HFFc6 (cell line): ENCODE results near the gene PITPNM1. TPM values are rescaled to one million over a fixed set of nuclear protein-coding genes. Genes with fewer than 3 reads are reported as not detected.
A peak's percentile ranks its signal among the peaks of the same experiment; 100 is the strongest.
"Not testable (repeated sequence)": the region's sequence is repeated elsewhere in the genome, so short reads cannot be mapped to it uniquely, and the experiment has no call there.

Experiments used
- DNase-seq: peaks from one replicate; pipeline ENCODE4 v3.0.0-alpha.2; 2018
- H3K27ac Mint-ChIP-seq: 2 replicates; pipeline ENCODE4 v1.8.0; 2020; ENCODE audit warnings: mild to moderate bottlenecking, mixed read lengths
- H3K27me3 Mint-ChIP-seq: 2 replicates; pipeline ENCODE4 v1.8.0; 2021; ENCODE audit warnings: mild to moderate bottlenecking, moderate library complexity, mixed read lengths; ENCODE audit not compliant: insufficient read depth
- H3K36me3 Mint-ChIP-seq: 2 replicates; pipeline ENCODE4 v1.8.0; 2021; ENCODE audit warnings: low read depth, mixed read lengths
- H3K4me1 Mint-ChIP-seq: 2 replicates; pipeline ENCODE4 v1.8.0; 2020; ENCODE audit warnings: low read depth, mixed read lengths
- H3K4me3 Mint-ChIP-seq: 2 replicates; pipeline ENCODE4 v1.8.0; 2020; ENCODE audit warnings: mild to moderate bottlenecking, moderate library complexity, mixed read lengths
- H3K9me3 Mint-ChIP-seq: 2 replicates; pipeline ENCODE4 v1.8.0; 2020; ENCODE audit warnings: mild to moderate bottlenecking, mixed read lengths
- total RNA-seq, 6 experiments: library from RNA; stranded (reverse); fragmentation: NEBNext Ultra II Directional; extraction: Animal tissue kit (Norgen Biotek cat#: 25700); gene quantifications; 2 replicates in 1 of 6; 3 replicates in 5 of 6; pipeline ENCODE4 v1.2.3, GENCODE V29; 2021
- TF ChIP-seq, protein P1 (sequence below): fragments of 200-600 bp; sonication (generic); IDR thresholded peaks from 2 replicates; pipeline ENCODE4 v1.5.0; 2021; ENCODE audit warnings: antibody characterized with exemption, mild to moderate bottlenecking

PITPNM1 gene
- total RNA-seq, 6 experiments from 2014 or later, result 19.6 to 30.3 (median 23.5) TPM

DNA sequence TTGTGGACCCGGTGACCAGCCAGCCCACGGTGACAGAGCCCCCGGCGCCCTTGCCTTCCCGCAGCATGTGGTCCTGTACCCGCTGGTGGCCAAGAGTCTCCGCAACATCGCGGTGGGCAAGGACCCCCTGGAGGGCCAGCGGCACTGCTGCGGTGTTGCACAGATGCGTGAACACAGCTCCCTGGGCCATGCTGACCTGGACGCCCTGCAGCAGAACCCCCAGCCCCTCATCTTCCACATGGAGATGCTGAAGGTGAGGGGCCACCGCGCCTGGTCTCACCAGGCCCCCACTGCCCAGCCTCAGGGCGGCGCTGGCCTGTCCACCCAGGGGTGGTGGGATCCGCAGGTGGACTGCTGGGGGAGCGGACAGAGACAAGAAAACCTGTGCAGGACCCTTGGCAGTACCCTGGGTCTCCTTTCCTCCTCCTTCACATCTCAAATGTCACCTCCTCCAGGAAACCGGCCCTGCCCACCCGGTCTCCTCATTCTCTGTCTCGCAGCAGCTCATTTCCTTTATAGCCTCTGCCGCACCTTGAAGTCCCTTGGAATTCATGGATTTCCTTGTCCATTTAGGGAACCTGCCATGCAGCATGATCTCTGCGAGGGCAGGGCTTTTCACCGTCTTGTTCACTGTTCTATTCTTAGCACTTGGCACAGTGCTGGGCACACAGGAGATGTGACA is 15.8 kb downstream of the PITPNM1 start:
- Mint-ChIP-seq H3K36me3 (peaks cover 19% of the 10 kb centered on the region), H3K4me1 (peaks cover 16% of the 10 kb centered on the region), H3K4me3 (no peak overlapping the region), H3K9me3 (no peaks in the 10 kb centered on the region), H3K27me3 (peaks cover 5% of the 10 kb centered on the region; the same call in 1 of the 2 replicates), H3K27ac (no peak overlapping the region)
- DNase-seq, result no peak
- TF ChIP-seq, protein P1, sequence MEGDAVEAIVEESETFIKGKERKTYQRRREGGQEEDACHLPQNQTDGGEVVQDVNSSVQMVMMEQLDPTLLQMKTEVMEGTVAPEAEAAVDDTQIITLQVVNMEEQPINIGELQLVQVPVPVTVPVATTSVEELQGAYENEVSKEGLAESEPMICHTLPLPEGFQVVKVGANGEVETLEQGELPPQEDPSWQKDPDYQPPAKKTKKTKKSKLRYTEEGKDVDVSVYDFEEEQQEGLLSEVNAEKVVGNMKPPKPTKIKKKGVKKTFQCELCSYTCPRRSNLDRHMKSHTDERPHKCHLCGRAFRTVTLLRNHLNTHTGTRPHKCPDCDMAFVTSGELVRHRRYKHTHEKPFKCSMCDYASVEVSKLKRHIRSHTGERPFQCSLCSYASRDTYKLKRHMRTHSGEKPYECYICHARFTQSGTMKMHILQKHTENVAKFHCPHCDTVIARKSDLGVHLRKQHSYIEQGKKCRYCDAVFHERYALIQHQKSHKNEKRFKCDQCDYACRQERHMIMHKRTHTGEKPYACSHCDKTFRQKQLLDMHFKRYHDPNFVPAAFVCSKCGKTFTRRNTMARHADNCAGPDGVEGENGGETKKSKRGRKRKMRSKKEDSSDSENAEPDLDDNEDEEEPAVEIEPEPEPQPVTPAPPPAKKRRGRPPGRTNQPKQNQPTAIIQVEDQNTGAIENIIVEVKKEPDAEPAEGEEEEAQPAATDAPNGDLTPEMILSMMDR, result no peak

DNA sequence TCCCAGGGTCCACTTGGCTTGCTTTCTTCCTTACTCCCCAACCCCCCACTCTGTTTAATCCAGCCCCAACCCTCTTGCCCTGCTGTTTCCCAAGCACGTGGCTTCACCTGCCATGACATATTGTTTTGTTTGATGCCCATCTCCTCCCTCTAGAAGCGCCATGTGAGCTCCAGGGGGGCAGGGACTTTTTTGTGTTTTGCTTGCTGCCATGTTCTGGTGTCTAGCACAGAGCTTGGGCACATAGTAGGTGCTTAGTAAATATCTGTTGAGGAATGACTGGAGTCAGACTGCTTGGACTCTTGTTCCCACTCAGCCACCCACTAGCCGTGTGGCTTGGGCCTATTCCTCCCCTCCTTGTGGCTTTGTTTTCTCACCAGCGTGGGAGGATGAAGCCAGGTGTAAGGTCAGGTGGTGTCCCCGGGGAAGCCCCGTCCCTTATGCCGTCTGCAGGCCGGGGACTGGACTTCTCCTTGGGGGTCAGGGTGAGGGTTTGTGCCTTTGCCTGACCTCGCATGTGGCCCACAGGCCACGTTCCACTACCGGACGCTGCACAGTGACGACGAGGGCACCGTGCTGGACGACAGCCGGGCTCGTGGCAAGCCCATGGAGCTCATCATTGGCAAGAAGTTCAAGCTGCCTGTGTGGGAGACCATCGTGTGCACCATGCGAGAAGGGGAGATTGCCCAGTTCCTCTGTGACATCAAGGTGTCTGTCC is 18.5 kb downstream of the PITPNM1 start:
- Mint-ChIP-seq H3K4me1 (peaks cover 38% of the 10 kb centered on the region), H3K27ac (no peak overlapping the region), H3K36me3 (peaks cover 24% of the 10 kb centered on the region), H3K9me3 (peaks cover 5% of the 10 kb centered on the region; the same call in 1 of the 2 replicates), H3K4me3 (no peak overlapping the region), H3K27me3 (peaks cover 5% of the 10 kb centered on the region; the same call in 1 of the 2 replicates)
- TF ChIP-seq, protein P1, result no peak
- DNase-seq, result no peak

DNA sequence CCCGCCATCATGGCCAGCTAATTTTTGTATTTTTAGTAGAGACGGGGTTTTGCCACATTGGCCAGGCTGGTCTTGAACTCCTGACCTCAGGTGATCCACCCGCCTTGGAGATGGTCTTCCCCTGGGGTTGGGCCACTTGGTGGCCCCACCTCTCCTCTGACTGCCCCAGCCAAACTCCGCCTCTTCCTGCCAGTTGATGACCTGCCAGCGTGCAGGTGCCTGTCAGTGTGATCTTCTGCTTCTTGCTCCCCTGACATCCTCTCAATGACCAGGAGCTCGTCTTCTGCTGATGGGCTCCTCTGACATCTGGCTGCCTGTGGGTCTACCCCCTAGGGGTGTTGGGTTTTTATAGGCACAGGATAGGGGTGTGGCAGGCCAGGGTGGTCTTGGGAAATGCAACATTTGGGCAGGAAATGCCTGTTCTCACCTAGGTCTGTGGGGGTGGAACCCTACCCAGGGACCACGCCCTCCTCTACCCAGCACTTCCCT is 19.2 kb downstream of the PITPNM1 start:
- not testable (repeated sequence) for DNase-seq, H3K4me3 Mint-ChIP-seq, H3K27me3 Mint-ChIP-seq, H3K27ac Mint-ChIP-seq, H3K9me3 Mint-ChIP-seq
- Mint-ChIP-seq H3K36me3 (peaks cover 24% of the 10 kb centered on the region), H3K4me1 (peaks cover 38% of the 10 kb centered on the region)

GRCh38 chr11:67484847-67485311 is 20.3 kb downstream of the PITPNM1 start:
- Mint-ChIP-seq H3K4me1 (peaks cover 38% of the 10 kb centered on the region), H3K4me3 (peak overlapping the region; percentile 7; the same call in 1 of the 2 replicates), H3K36me3 (peaks cover 24% of the 10 kb centered on the region)

GRCh38 chr11:67483831-67484665 is 21.1 kb downstream of the PITPNM1 start:
- H3K27me3 Mint-ChIP-seq, result peaks cover 2% of the 10 kb centered on the region
- peak overlapping the region; percentile 30 for H3K4me3 Mint-ChIP-seq
- peaks cover 5% of the 10 kb centered on the region; the same call in 1 of the 2 replicates for H3K9me3 Mint-ChIP-seq
- TF ChIP-seq, protein P1, result no peak
- peaks cover 38% of the 10 kb centered on the region for H3K4me1 Mint-ChIP-seq
- peaks cover 24% of the 10 kb centered on the region for H3K36me3 Mint-ChIP-seq
- 0 out of 2 replicates have a peak overlapping the region, but pooled peaks have one; percentile 16 for H3K27ac Mint-ChIP-seq
- no peak for DNase-seq

More at GRCh38 chr11:67484847-67485311, 20.3 kb downstream of the PITPNM1 start:
- no peak for DNase-seq
- TF ChIP-seq, protein P1, result no peak
- H3K27me3 Mint-ChIP-seq, result peaks cover 7% of the 10 kb centered on the region
- peaks cover 5% of the 10 kb centered on the region; the same call in 1 of the 2 replicates for H3K9me3 Mint-ChIP-seq
- no peak overlapping the region; the same call in 1 of the 2 replicates for H3K27ac Mint-ChIP-seq
